ENCODE measurements around the gene SPINK9. TPM values are rescaled to one million over a fixed set of nuclear protein-coding genes. Genes with fewer than 3 reads are reported as not detected.

Gene SPINK9
- not detected in 2 replicates for total RNA-seq

DNA sequence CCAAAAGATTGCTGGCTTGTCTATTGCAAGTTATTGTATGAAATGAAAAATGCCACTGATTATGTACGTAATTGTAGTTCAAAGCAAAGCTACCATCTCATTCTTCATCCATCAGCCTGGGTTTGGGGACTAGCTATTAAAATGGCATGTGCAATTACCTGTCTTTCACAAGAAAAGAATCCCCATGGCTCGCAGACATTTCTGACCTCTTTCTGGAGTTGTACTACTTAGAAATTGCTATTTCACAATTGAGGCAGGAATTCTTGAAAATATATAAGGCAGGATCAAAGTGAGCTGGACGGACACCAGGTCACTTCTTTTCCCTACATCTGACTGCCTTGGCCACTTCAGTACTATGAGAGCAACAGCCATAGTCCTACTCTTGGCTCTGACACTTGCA lies at the start of gene SPINK9:
SPINK9 (plus strand) TSS at position 301 of the 400 bp plus-strand sequence; CDS start at position 356, 55 bp downstream.

DNA sequence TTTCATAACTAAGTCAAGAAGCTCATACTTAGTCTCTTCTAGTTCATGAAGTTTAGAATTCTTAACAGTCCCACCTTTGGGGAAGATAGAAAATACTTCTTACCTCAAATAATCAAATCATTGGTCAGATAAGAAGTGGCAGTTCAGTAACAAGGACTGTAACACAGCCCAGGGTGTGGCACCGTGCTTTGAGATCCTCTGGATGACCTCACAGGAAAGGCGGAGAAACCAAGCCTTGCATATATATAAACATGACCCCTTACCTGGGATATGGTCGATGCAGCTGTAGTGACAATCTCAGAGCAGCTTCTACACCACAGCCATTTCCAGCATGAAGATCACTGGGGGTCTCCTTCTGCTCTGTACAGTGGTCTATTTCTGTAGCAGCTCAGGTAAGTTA lies 23.2 kb upstream of the SPINK9 start, which contains the start of gene SPINK7:
SPINK7 (plus strand) TSS at position 271 of the 400 bp plus-strand sequence; CDS start at position 332, 61 bp downstream.

DNA sequence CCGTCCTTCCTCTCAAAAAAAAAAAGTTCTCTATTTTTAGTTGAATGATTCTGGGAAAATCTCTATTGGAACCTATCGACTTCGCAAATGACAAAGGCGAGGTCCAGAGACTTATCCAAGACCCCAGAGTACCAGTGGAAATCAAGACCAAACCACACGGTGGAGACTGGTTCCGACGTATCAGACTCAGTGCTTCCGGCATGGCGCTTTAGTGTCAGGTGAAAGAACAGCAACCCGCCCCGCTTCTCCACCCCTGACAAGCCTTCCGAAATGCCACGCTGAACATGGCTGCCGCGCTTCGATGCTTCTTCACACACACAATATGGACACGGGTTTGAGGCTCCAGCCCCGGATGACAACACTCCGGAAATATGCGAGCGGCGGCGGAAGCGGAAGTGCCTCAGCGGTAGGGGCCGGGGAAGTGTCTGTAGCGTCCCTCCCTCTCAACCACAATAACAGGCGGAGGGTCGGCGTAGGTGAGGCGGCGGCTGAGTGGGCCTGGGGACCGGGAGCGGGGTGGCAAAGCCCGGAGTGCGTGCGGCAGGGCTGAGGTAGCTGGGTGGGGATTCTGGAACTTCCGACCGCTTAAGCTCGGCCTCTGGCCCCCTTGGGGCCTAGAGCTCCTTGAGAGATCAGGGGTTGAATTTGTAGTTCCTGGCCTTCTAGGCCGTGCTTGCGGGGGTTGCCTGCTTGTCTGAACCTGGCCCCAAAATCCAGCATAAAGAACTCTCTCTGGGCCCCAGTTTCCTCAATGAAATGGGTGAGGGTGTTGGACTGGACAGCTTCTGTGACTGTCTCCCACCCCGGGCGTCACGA lies 48.4 kb downstream of the SPINK9 start, which contains the start of gene FBXO38:
FBXO38 (plus strand) TSS at position 395 of the 816 bp plus-strand sequence. CDS start 10,819 bp downstream, outside the sequence.

Other genes with a start within 250 kb of the SPINK9 start
- gene SPINK14, start 167.0 kb upstream of the SPINK9 start, total RNA-seq, result not detected in 2 replicates
- gene SPINK6, start 132.5 kb upstream of the SPINK9 start, total RNA-seq, result 1.1 TPM in 1 of 2 replicates, not detected in the other
- gene MARCOL, start 97.0 kb upstream of the SPINK9 start, total RNA-seq, result not detected in 2 replicates
- gene SPINK13, start 66.8 kb upstream of the SPINK9 start, total RNA-seq, result not detected in 2 replicates
- not detected in 2 replicates for gene SPINK7, start 23.1 kb upstream of the SPINK9 start, total RNA-seq
- 23.7 and 30.6 TPM in 2 replicates for gene FBXO38, start 48.4 kb downstream of the SPINK9 start, total RNA-seq